Measurements from ENCODE around the gene MAP2K1. TPM values are rescaled to one million over a fixed set of nuclear protein-coding genes. Genes with fewer than 3 reads are reported as not detected.
A peak's percentile ranks its signal among the peaks of the same experiment; 100 is the strongest.

MAP2K1 gene
- total and polyA plus RNA-seq, 2 of the 4 experiments (the other 2 are of a cell fraction): 34.7 to 37.8 TPM

GRCh38 chr15:66505818-66506217 is 119.1 kb downstream of the MAP2K1 start:
- CTCF ChIA-PET: no interaction called here
- Histone ChIP-seq H3K9ac (ENCODE audit: low read depth, low read length) (peak overlapping the region; percentile 94; the same call in 1 of the 2 replicates), H3K27ac (ENCODE audit: insufficient read depth, low read length) (no peak overlapping the region), H3K4me1 (ENCODE audit: control insufficient read depth, insufficient read depth, low read length) (peaks cover 1% of the 10 kb centered on the region; the same call in 1 of the 2 replicates), H3K4ac (ENCODE audit: low read depth, low read length) (peak overlapping the region; percentile 100; the same call in 1 of the 2 replicates), H2BK15ac (ENCODE audit: low read depth, low read length) (no peak overlapping the region), H2AK9ac (replicated peaks; ENCODE audit: low read depth, low read length, poor library complexity) (no peak overlapping the region), H3K14ac (replicated peaks; ENCODE audit: low read depth, low read length) (peak overlapping the region; percentile 96; the same call in 1 of the 2 replicates), H4K91ac (ENCODE audit: insufficient read depth, low read depth, low read length) (peak overlapping the region; percentile 86; the same call in 1 of the 2 replicates), H2BK5ac (ENCODE audit: low read depth, low read length, poor library complexity, severe bottlenecking) (no peak overlapping the region), H4K8ac (ENCODE audit: low read depth in 2 of 2, low read length in 2 of 2) (peak overlapping the region; percentile 76 to 91; a peak in 2 of 4 replicates), H2AK5ac (ENCODE audit: low read depth, low read length) (peak overlapping the region; percentile 82; the same call in 1 of the 2 replicates), H2BK20ac (ENCODE audit: low read depth, low read length) (no peak overlapping the region), H3K23ac (ENCODE audit: low read depth, low read length) (peak overlapping the region; percentile 93; the same call in 1 of the 2 replicates), H3K4me3 (ENCODE audit: insufficient read depth, low read depth, low read length) (peak overlapping the region; percentile 59), H3K79me1 (ENCODE audit: low read depth in 1 of 2, low read length in 2 of 2) (peaks cover 15 to 37% of the 10 kb centered on the region in 2 experiments), H2AFZ (replicated peaks; ENCODE audit: low read length, poor library complexity) (no peak overlapping the region), H3K27me3 (ENCODE audit: control insufficient read depth, insufficient read depth, low read length) (no peaks in the 10 kb centered on the region), H3K36me3 (ENCODE audit: control insufficient read depth, insufficient read depth, low read length) (peaks cover 14% of the 10 kb centered on the region), H3K56ac (ENCODE audit: extremely low read depth, insufficient read depth, low read length) (peak overlapping the region; percentile 83), H3K4me2 (ENCODE audit: low read depth, low read length) (peak overlapping the region; percentile 86), H3K18ac (ENCODE audit: low read depth, low read length) (no peak overlapping the region), H4K5ac (ENCODE audit: low read depth, low read length) (no peak overlapping the region), H4K20me1 (ENCODE audit: insufficient read depth, low read length) (peaks cover 33% of the 10 kb centered on the region), H3K9me1 (ENCODE audit: insufficient read depth, low read length) (no peaks in the 10 kb centered on the region), H2BK120ac (ENCODE audit: low read depth, low read length) (no peak overlapping the region), H3K9me3 (ENCODE audit: control insufficient read depth, insufficient read depth, low read length) (no peaks in the 10 kb centered on the region)
- DNase-seq (no peak), ATAC-seq (ENCODE audit: low read depth) (no peak)
- no TSS peak for BruUV-seq (replicated peaks)
- TF ChIP-seq NFE2L2 (IDR thresholded peaks at IDR 0.05; ENCODE audit: low read depth, low read length) (no peak), MXI1 (IDR thresholded peaks at IDR 0.05; ENCODE audit: borderline replicate concordance, low read depth, low read length) (no peak), POLR2A (IDR thresholded peaks at IDR 0.05; ENCODE audit: low read depth, low read length) (no peak), RCOR1 (IDR thresholded peaks at IDR 0.05; ENCODE audit: insufficient replicate concordance, low read length) (no peak)
- intact Hi-C loops (cut with micrococcal nuclease) (loop anchor here (1.0 to 10.0 kb wide), 2 partner anchors 61 to 199 kb away; partner anchors contain the start of gene SMAD6), in situ Hi-C loops (cut with MboI; ENCODE audit: low sequenced_read_pairs) (no loop called here), dilution Hi-C loops (cut with HindIII; ENCODE audit: low sequenced_read_pairs, unreplicated experiment) (no loop called here)
- no CpG with 5 or more reads among the region's 4 CpGs for WGBS, 2 experiments (ENCODE audit: extremely low coverage in 2 of 2, insufficient read length in 1 of 2)
- POLR2A ChIA-PET (ENCODE audit: unreplicated experiment): interaction anchor here (0.6 kb wide), 1 partner anchor 554 kb away, joined by 3 read pairs; no protein-coding TSS in a partner anchor

All from IMR-90 (cell line).